Measurements from ENCODE around the gene NXPH4.

DNA sequence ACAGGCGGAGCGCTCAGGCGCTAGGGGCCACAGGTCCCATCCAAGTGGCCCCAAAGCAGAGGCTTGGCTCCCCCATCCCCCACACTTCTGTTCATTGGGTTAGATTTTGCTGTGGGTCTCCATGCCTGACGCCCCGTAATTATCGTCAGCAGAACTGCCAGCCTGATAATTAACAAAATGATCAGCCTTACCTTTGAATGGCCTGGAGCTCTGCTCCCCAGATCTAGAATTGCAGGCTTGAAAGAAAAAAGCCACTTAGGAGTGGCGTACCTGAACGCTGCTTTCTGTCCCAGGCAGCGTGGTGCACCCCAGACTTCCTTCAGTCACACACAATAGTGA is 40.5 kb upstream of the NXPH4 start:
- TF ChIP-seq POLR2A (IDR thresholded peaks at IDR 0.05) (no peak), CTCF (IDR thresholded peaks at IDR 0.05) (peak in 1 of 6 experiments; percentile 43), POLR2AphosphoS5 (IDR thresholded peaks at IDR 0.05) (no peak), EP300 (IDR thresholded peaks at IDR 0.05) (no peak)
